CD4-positive, alpha-beta T cell treated with Interleukin-17A for 4 hours (primary cell): ENCODE measurements around the gene CEP112.
"Not testable (repeated sequence)": the region's sequence is repeated elsewhere in the genome, so short reads cannot be mapped to it uniquely, and the experiment has no call there.

Source experiments
- DNase-seq: peaks from one replicate; pipeline ENCODE4 v3.0.0-alpha.2; 2020; ENCODE audit warnings: mixed read lengths

Gene CEP112

DNA sequence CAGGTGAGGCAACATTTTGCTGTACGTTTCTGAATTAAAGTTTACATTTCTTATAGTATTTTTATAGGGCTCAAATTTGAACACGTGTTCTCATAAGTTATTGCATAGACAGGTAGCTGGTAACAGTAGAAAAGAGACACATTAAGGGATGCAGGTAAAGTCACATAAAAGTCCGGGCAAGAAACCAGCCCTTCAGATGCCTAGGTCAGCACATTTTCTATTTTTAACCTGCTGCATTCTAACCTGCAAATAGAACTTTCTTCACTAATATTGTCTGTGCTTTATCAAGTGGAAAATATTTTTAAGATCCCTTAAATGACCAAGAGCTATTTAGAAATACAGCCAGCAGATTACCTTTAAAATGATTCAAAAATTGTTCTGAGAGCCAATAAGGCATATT, 323.1 kb downstream of the CEP112 start:
- DNase-seq, result no peak

DNA sequence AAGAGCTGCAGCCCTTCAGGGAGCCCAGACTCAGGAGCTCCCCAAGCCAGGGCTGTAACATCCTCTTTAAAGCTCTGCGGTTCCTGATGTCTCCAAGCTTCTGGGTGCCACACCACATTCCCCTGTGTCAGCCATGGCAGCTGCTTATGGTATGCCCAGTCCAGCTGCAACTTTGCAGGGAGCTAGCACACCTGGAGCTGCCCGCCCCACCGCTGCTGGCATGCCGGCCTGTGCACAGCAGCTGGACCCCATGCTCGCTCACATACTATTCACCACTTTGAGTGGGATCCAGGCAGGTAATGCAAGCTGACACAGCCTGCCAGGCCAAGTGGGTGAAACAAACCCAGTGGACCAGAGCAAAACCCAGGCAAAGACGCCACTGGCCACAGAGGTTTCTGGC, 324.9 kb downstream of the CEP112 start:
- no peak for DNase-seq

- no peak for DNase-seq
These were observed 326.1 kb downstream of the CEP112 start for GRCh38 chr17:65865715-65866425.

DNA sequence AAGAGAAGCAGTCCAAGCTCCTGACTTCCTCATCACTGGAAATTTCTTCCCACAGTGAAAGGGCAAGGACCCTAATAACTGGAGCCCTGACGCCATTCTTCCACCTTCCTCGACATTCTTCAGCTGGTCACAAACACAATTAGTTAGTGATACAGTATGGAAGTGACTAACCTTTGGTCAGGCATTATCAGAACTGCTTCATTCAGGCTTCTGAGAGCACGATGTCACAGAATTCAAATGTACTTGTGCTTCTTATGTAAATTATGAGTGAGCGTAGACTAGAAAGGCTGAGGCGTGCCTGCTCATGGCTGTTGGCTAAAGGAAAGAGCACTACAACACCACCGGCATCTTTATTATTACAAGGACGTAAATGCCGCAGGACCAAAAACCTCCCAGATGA, 327.5 kb downstream of the CEP112 start:
- DNase-seq, result no peak

- DNase-seq, result no peak
These were observed 334.2 kb downstream of the CEP112 start for GRCh38 chr17:65857718-65858117.

DNA sequence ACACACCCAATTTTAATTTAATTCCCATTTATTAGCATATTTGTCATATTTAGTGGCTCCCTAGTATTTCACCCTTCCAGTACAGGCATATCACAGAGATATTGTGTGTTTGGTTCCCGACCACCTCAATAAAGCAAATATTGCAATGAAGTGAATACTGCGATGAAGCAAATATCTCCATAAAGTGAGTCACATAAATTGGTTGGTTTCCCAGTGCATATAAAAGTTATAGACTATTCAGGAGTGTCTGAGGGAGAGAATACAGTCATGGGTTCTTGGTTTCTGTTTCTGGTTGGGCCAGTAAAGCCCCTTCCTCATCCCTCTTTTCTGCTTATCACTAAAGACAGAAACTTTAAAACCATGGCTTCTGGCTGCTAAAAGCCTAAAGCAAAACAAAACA, 335.1 kb downstream of the CEP112 start:
- no peak for DNase-seq

DNA sequence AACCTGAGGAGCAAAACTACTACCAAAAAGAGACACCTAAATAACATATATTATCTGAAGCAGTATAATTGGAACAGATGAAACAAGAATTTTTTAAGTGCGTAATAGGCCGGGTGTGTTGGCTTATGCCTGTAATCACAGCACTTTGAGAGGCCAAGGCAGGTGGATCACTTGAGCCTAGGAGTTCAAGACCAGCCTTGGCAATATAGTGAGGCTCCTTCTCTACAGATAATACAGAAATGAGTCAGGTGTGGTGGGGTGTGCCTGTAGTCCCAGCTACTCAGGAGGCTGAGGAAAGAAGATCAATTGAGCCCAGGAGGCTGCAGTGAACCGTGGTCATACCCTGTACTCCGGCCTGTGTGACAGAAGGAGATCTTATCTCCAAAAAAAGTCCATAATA, 336.3 kb downstream of the CEP112 start:
- no peak for DNase-seq

DNA sequence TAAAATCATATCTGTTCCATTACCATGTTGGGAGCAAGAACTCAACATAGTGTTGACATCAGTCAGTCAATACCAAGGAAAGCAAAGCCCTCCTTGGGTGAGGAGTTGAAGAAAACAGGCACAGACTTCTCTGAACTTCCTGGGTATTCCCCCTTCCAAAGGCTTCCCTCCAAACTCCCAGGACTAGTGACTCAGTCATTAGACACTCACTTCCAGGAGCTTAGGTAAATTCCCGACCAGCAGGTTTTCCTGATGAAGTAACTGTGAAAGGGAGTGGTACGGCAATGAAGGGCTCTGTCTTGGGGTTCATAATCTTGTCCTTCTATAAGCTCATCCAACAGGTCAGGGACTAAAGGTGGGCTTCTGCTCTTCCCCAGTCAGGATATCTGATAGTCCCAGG, 336.7 kb downstream of the CEP112 start:
- no peak for DNase-seq

DNA sequence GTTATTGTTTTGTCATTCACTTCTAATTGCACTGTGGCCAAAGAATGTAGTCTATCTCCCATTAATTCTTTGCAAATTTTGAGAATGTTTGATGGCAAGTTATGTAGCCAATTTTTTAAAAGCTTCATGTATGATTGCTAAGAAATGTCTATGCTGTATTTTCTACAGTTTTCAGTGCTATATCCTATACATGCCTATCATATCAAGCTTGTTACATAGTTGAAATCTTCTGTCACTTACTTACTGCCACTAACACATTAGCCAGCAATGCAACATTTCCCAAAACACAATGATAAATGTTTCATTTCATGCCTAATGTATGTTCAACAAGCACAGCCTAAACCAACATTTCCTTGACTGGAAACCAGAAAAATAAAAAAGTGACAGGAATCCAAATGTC, 338.1 kb downstream of the CEP112 start:
- DNase-seq, result no peak

- DNase-seq, result no peak
These were observed 339.0 kb downstream of the CEP112 start for GRCh38 chr17:65852911-65853310.

DNA sequence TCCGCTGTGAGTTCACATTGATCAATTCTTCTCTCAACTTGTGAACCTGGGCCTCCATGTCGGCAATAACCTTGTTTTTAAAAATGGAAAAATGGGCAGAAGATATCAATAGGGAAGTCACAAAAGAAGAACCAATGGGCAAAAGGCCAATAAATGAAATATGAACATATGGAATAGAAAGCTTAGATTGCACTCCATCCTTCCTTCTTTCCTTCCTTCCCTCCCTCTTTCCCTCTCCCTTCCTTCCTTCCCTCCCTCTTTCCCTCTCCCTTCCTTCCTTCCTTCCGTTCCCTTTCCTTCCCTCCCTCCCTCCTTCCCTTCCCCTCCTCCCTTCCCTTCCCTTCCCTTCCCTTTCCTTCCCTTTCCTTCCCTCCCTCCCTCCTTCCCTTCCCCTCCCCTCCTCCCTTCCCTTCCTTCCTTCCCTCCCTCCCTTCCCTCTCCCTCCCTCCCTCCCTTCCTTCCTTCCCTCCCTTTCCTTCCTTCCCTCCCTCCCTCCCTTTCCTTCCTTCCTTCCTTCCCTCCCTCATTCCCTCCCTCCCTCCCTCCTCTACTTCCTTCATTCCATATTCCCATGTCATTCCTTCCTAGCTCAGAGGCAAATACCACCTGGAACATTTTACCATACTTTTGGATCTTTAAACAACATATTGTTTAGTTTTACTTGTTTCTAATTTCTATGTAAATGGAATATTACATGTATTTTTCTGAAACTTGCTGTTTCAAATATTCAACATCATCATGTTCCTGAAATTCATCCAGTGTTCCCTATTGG, 339.8 kb downstream of the CEP112 start:
- DNase-seq, result no peak

- no peak for DNase-seq
These were observed 341.4 kb downstream of the CEP112 start for GRCh38 chr17:65850486-65850885.

DNA sequence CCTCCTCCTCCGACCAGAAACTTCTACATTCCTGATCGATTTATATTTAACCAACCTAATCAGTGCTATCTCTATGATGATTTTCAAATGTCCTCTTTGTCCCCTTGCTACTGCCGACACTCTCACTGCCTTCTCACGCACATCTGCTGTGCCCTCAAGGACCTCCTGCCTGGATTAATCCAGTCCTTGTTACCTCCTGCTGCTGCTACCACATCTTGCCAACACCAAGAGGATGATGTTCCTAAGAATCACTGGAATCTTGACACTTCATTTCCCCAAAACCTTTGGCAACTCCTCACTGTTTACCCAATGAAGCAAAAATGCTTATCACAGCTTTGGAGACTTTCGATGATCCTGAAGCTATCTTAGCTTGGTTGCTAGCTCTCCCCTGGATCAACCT, 343.2 kb downstream of the CEP112 start:
- no peak for DNase-seq

GRCh38 chr17:65841089-65841488, 350.8 kb downstream of the CEP112 start:
- no peak for DNase-seq

- DNase-seq, result not testable (repeated sequence)
These were observed 354.7 kb downstream of the CEP112 start for GRCh38 chr17:65837232-65837631.

- DNase-seq, result no peak
These were observed 358.7 kb downstream of the CEP112 start for GRCh38 chr17:65833214-65833613.

DNA sequence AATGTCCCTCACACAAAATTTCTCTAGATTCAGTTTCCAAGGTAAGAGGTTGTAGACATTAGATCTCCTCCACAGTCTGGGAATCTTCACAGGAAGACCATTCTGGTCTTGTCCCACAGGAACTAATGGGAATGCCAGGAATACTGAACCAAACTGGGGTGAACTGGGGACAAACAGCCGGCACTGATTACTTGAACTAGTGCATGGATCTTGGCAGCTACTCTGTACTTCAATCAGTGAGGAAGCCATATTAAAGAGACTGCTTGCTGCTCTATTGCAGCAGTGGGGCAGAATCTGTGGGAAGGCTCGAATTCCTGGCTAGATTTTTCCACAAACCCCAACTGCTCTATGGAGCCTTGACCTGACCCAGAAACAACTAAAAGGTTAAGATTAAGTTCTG, 361.6 kb downstream of the CEP112 start:
- no peak for DNase-seq

DNA sequence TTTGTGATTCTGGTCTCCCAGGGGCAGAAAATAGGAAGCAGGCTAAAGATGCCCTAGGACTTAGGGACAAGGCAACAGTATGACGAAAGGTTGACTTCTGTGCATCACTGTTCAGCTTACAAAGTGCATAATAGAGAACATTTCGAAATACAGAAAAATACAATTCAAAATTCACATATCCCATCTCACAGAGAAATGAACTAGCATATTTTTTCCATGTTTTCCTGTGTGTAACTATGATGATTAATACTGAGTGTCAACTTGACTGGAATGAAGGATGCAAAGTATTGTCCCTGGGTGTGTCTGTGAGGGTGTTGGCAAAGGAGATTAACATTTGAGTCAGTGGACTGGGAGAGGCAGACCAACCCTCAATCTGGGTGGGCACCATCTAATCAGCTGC, 365.4 kb downstream of the CEP112 start:
- DNase-seq, result not testable (repeated sequence)

GRCh38 chr17:65824901-65825300, 367.0 kb downstream of the CEP112 start:
- DNase-seq, result no peak

- DNase-seq, result no peak
These were observed 368.2 kb downstream of the CEP112 start for GRCh38 chr17:65823713-65824112.

DNA sequence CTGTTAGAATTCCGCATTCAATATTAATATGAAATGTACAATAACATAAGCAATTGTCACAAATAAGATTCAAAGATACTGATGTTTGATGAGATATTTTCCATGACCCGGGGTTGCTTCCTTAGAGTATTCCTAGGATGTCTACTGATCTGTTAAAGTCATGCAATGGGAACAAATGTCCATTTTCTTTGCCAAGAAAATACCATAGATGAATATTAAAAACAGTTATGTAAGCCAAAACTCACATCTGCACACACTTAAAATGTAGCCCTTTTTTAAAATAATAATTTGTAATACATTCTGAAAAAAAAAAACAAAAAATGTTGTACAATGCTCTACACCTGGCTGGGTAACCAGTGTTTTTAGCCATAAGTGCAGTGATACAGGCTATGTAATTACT, 371.1 kb downstream of the CEP112 start:
- no peak for DNase-seq

DNA sequence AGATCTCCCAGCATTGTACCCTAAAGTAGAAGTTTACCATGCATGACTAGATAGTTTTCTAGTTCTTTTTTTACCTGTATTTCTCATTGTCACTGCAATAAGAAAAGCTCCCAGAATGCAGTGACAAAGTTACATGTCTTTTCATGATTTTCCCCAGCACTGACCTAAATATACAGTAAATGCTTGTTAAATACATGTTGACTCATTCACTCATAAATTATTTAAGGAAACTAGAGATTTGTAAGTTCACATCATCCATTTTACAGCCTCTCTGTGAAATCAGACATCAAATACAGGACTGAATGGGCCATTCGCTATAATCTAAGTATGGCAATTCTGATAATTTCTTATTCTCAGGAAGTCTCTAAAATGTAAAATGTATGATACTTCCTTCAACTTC, 371.6 kb downstream of the CEP112 start:
- no peak for DNase-seq

- DNase-seq, result no peak
These were observed 372.1 kb downstream of the CEP112 start for GRCh38 chr17:65819810-65820209.

GRCh38 chr17:65817951-65818350, 374.0 kb downstream of the CEP112 start:
- DNase-seq, result no peak

DNA sequence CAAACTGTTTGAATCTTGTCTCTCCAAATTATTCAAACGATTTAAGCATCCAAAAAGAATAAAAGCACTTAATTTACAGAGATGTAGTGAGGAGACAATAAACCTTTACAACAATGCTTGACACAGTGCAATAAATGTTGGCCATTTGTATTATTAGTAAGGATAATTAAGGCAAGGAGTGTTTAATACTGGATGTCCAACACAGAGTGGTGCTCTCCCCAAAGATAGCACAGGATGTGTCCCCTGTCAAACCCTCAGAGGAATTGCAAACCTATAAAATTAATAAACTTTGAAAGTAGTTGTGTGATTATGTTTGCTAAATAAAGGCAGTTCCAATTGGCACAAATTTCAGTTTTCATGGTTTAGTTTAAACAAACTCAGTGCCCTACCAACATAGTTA, 377.5 kb downstream of the CEP112 start:
- no peak for DNase-seq
